IMR-90 (cell line): ENCODE measurements around the gene SERPINB1. TPM values are rescaled to one million over a fixed set of nuclear protein-coding genes. Genes with fewer than 3 reads are reported as not detected.

Experiments used
- ATAC-seq: fragments of 200-7000 bp; cut with Tn5 transposase; 2 replicates; pipeline ENCODE4 v1.9.1; 2020; ENCODE audit warnings: low read depth, mild to moderate bottlenecking, moderate library complexity
- BruUV-seq: library from RNA; stranded (reverse); fragments of 400-500 nt; replicated peaks from 2 replicates; lab custom pipeline; 2021; lab: Mats Ljungman, UMichigan
- CTCF ChIA-PET: fragments of 300-600 bp; formaldehyde crosslinking; extraction: SDS; loops from one replicate; lab custom pipeline; 2021; ENCODE audit warnings: antibody characterized with exemption; lab: Yijun Ruan, JAX
- POLR2A ChIA-PET: fragments of 300-600 bp; sonication (Branson Sonifier 250); formaldehyde crosslinking; loops from one replicate; lab custom pipeline; 2022; ENCODE audit warnings: antibody characterized with exemption; ENCODE audit not compliant: unreplicated experiment; lab: Charles Lee
- DNase-seq: peaks from one replicate; pipeline ENCODE4 v3.0.0; 2013
- H2AFZ ChIP-seq: replicated peaks from 2 replicates; pipeline ENCODE3; 2013; ENCODE audit warnings: low read length, mild to moderate bottlenecking; ENCODE audit not compliant: poor library complexity
- H2AK5ac ChIP-seq: 2 replicates; pipeline ENCODE4 v1.6.1; 2013; ENCODE audit warnings: low read depth, low read length, inconsistent platforms
- H2AK9ac ChIP-seq: replicated peaks from 2 replicates; pipeline ENCODE3; 2013; ENCODE audit warnings: mild to moderate bottlenecking, low read depth, low read length, moderate library complexity; ENCODE audit not compliant: poor library complexity
- H2BK120ac ChIP-seq: 2 replicates; pipeline ENCODE4 v1.6.1; 2013; ENCODE audit warnings: low read depth, low read length, inconsistent platforms
- H2BK15ac ChIP-seq: 3 replicates; pipeline ENCODE4 v1.6.1; 2013; ENCODE audit warnings: low read depth, low read length, inconsistent platforms
- H2BK20ac ChIP-seq: 2 replicates; pipeline ENCODE4 v1.6.1; 2013; ENCODE audit warnings: low read depth, mild to moderate bottlenecking, inconsistent platforms, low read length, moderate library complexity
- H2BK5ac ChIP-seq: 2 replicates; pipeline ENCODE4 v1.6.1; 2013; ENCODE audit warnings: mild to moderate bottlenecking, low read depth, low read length, inconsistent platforms; ENCODE audit not compliant: poor library complexity, severe bottlenecking
- H3K14ac ChIP-seq: replicated peaks from 2 replicates; pipeline ENCODE4 v1.6.1; 2013; ENCODE audit warnings: low read depth, low read length, inconsistent platforms
- H3K18ac ChIP-seq: 2 replicates; pipeline ENCODE4 v1.6.1; 2013; ENCODE audit warnings: low read depth, low read length, control low read depth
- H3K23ac ChIP-seq: 2 replicates; pipeline ENCODE4 v1.6.1; 2013; ENCODE audit warnings: low read depth, low read length, inconsistent platforms
- H3K27ac ChIP-seq: 2 replicates; pipeline ENCODE4 v1.5.1; 2013; ENCODE audit warnings: mild to moderate bottlenecking, control low read depth, low read length; ENCODE audit not compliant: insufficient read depth
- H3K27me3 ChIP-seq: 2 replicates; pipeline ENCODE4 v1.6.1; 2013; ENCODE audit warnings: low read length; ENCODE audit not compliant: control insufficient read depth, insufficient read depth
- H3K36me3 ChIP-seq: 2 replicates; pipeline ENCODE4 v1.6.1; 2013; ENCODE audit warnings: low read length, mixed read lengths; ENCODE audit not compliant: control insufficient read depth, insufficient read depth
- H3K4ac ChIP-seq: 2 replicates; pipeline ENCODE4 v1.6.1; 2013; ENCODE audit warnings: low read depth, low read length, inconsistent platforms
- H3K4me1 ChIP-seq: 2 replicates; pipeline ENCODE4 v1.6.1; 2013; ENCODE audit warnings: low read length, mixed read lengths; ENCODE audit not compliant: control insufficient read depth, insufficient read depth
- H3K4me2 ChIP-seq: 2 replicates; pipeline ENCODE4 v1.6.1; 2013; ENCODE audit warnings: low read depth, mild to moderate bottlenecking, control low read depth, low read length, moderate library complexity
- H3K4me3 ChIP-seq: 2 replicates; pipeline ENCODE4 v1.5.1; 2013; ENCODE audit warnings: low read depth, mild to moderate bottlenecking, control low read depth, low read length, moderate library complexity; ENCODE audit not compliant: insufficient read depth
- H3K56ac ChIP-seq: 2 replicates; pipeline ENCODE4 v1.6.1; 2013; ENCODE audit warnings: low read length, inconsistent platforms; ENCODE audit not compliant: insufficient read depth; ENCODE audit errors: extremely low read depth
- H3K79me1 ChIP-seq, 2 experiments: 2 replicates each; pipeline ENCODE4 v1.6.1; 2013; ENCODE audit warnings: low read length in 2 of 2, inconsistent platforms in 1 of 2, low read depth in 1 of 2
- H3K9ac ChIP-seq: 2 replicates; pipeline ENCODE4 v1.6.1; 2013; ENCODE audit warnings: low read depth, low read length, control low read depth
- H3K9me1 ChIP-seq: 2 replicates; pipeline ENCODE4 v1.6.1; 2013; ENCODE audit warnings: low read length, inconsistent platforms; ENCODE audit not compliant: insufficient read depth
- H3K9me3 ChIP-seq: 2 replicates; pipeline ENCODE4 v1.6.1; 2013; ENCODE audit warnings: low read length; ENCODE audit not compliant: control insufficient read depth, insufficient read depth
- H4K20me1 ChIP-seq: 2 replicates; pipeline ENCODE4 v1.6.1; 2013; ENCODE audit warnings: low read length, inconsistent platforms; ENCODE audit not compliant: insufficient read depth
- H4K5ac ChIP-seq: 2 replicates; pipeline ENCODE4 v1.6.1; 2013; ENCODE audit warnings: mild to moderate bottlenecking, low read depth, low read length, control low read depth
- H4K8ac ChIP-seq, 2 experiments: 2 replicates each; pipeline ENCODE4 v1.6.1; 2013; ENCODE audit warnings: low read depth in 2 of 2, low read length in 2 of 2, control low read depth in 1 of 2, inconsistent platforms in 1 of 2
- H4K91ac ChIP-seq: 2 replicates; pipeline ENCODE4 v1.6.1; 2013; ENCODE audit warnings: low read depth, low read length, inconsistent platforms; ENCODE audit not compliant: insufficient read depth
- CEBPB ChIP-seq: IDR thresholded peaks from 2 replicates; pipeline ENCODE4 v1.6.1; 2012; ENCODE audit warnings: low read depth, low read length, improper control_type of control experiment
- CHD1 ChIP-seq: IDR thresholded peaks from 2 replicates; pipeline ENCODE4 v1.6.1; 2012; ENCODE audit warnings: low read depth, low read length, improper control_type of control experiment
- CTCF ChIP-seq: conservative IDR thresholded peaks from 2 replicates; pipeline ENCODE4 v1.5.1; 2012; ENCODE audit warnings: mild to moderate bottlenecking, low read depth, low read length, improper control_type of control experiment
- ELK1 ChIP-seq: fragments of 150-350 bp; IDR thresholded peaks from 2 replicates; pipeline ENCODE4 v1.6.1; 2016; ENCODE audit warnings: low read depth, mild to moderate bottlenecking, low read length, moderate library complexity, borderline replicate concordance
- FOS ChIP-seq: fragments of 150-350 bp; IDR thresholded peaks from 2 replicates; pipeline ENCODE4 v1.6.1; 2016; ENCODE audit warnings: low read depth, low read length
- MAFK ChIP-seq: IDR thresholded peaks from 2 replicates; pipeline ENCODE4 v1.6.1; 2012; ENCODE audit warnings: low read depth, low read length, improper control_type of control experiment
- MXI1 ChIP-seq: IDR thresholded peaks from 2 replicates; pipeline ENCODE4 v1.6.1; 2012; ENCODE audit warnings: low read depth, mild to moderate bottlenecking, low read length, moderate library complexity, borderline replicate concordance
- NFE2L2 ChIP-seq: fragments of 150-350 bp; IDR thresholded peaks from 2 replicates; pipeline ENCODE4 v1.6.1; 2016; ENCODE audit warnings: low read depth, mild to moderate bottlenecking, low read length
- POLR2A ChIP-seq: IDR thresholded peaks from 2 replicates; pipeline ENCODE4 v1.6.1; 2012; ENCODE audit warnings: mild to moderate bottlenecking, low read depth, low read length
- RAD21 ChIP-seq: IDR thresholded peaks from 2 replicates; pipeline ENCODE4 v1.6.1; 2012; ENCODE audit warnings: low read length, improper control_type of control experiment
- RCOR1 ChIP-seq: IDR thresholded peaks from 2 replicates; pipeline ENCODE4 v1.6.1; 2012; ENCODE audit warnings: mild to moderate bottlenecking, low read length, improper control_type of control experiment; ENCODE audit not compliant: insufficient replicate concordance
- SMC3 ChIP-seq: fragments of 150-350 bp; IDR thresholded peaks from 2 replicates; pipeline ENCODE4 v1.6.1; 2016; ENCODE audit warnings: low read depth, mild to moderate bottlenecking, antibody characterized with exemption, low read length, moderate library complexity
- USF2 ChIP-seq: fragments of 150-350 bp; IDR thresholded peaks from 2 replicates; pipeline ENCODE4 v1.6.1; 2017; ENCODE audit warnings: mild to moderate bottlenecking, antibody characterized with exemption, low read length, low read depth
- WGBS, 2 experiments: methylation state at CpG; one replicate each; pipeline versions ENCODE4 v1.1.5 to v1.1.7; 2013; ENCODE audit warnings: missing lambda C conversion rate in 2 of 2; ENCODE audit not compliant: insufficient read length in 1 of 2; ENCODE audit errors: extremely low coverage in 2 of 2; 5-methylcytosine and 5-hydroxymethylcytosine counted together
- dilution Hi-C: fragments of 300-500 bp; cut with HindIII; formaldehyde crosslinking; loops from one replicate; pipeline ENCODE4 v1.14.3; 2018; ENCODE audit warnings: low sequenced_read_pairs; ENCODE audit not compliant: unreplicated experiment
- in situ Hi-C: fragments of 300-500 bp; cut with MboI; formaldehyde crosslinking; loops from 3 replicates; pipeline ENCODE4 v1.14.3; 2019; ENCODE audit warnings: low sequenced_read_pairs, inconsistent platforms, mixed read lengths
- intact Hi-C: fragments of 100-400 bp; cut with micrococcal nuclease; formaldehyde crosslinking; loops from 2 replicates; pipeline ENCODE4 v1.10.0; 2022
- polyA plus RNA-seq, 3 experiments: library from polyadenylated mRNA; depleted of rRNA; stranded (reverse); fragments of >200 nt; gene quantifications; 2 replicates each; pipeline ENCODE4 v1.2.3, GENCODE V29; 2012; ENCODE audit warnings: low replicate concordance in 1 of 3
- total RNA-seq: library from RNA; depleted of rRNA; stranded (reverse); fragments of >200 nt; gene quantifications from 2 replicates; pipeline ENCODE4 v1.2.3, GENCODE V29; 2012

The SERPINB1 gene
- total and polyA plus RNA-seq, 2 of the 4 experiments (the other 2 are of a cell fraction) = 6.1 to 9.1 TPM

- ATAC-seq = peak; percentile 38; the same call in 1 of the 2 replicates
- no peak overlapping the region for H3K9ac ChIP-seq
Measured at GRCh38 chr6:2877057-2877882, 35.6 kb upstream of the SERPINB1 start.

More at GRCh38 chr6:2877057-2877882, 35.6 kb upstream of the SERPINB1 start:
- intact Hi-C loops = no loop called here
- TF ChIP-seq CTCF (no peak), POLR2A (no peak), FOS (peak; percentile 31; the same call in 1 of the 2 replicates), CHD1 (no peak), RCOR1 (no peak), MAFK (no peak), MXI1 (no peak), NFE2L2 (peak; percentile 66), SMC3 (no peak), CEBPB (peak; percentile 73), ELK1 (no peak), USF2 (no peak), RAD21 (no peak)
- H3K14ac ChIP-seq = peak overlapping the region; percentile 56; the same call in 1 of the 2 replicates
- POLR2A ChIA-PET = interaction anchor here (1.2 kb wide), 1 partner anchor 36 kb away, joined by 3 read pairs; the partner anchor contains the start of gene SERPINB1
- CTCF ChIA-PET = interaction anchor here (0.6 to 1.0 kb wide), 3 partner anchors 11 to 38 kb away, joined by 3 to 4 read pairs (median 3); no protein-coding TSS in a partner anchor
- no peak overlapping the region for H3K4me3 ChIP-seq
- H2BK120ac ChIP-seq = peak overlapping the region; percentile 32; the same call in 1 of the 2 replicates
- no peak overlapping the region for H2BK20ac ChIP-seq
- DNase-seq = peak; percentile 57
- H2BK15ac ChIP-seq = no peak overlapping the region
- no peaks in the 10 kb centered on the region for H3K79me1 ChIP-seq
- in situ Hi-C loops = no loop called here
- peak overlapping the region in 1 of 2 experiments; percentile 61; a peak in 1 of 4 replicates for H4K8ac ChIP-seq
- H4K91ac ChIP-seq = peak overlapping the region; percentile 19; the same call in 1 of the 2 replicates
- H4K20me1 ChIP-seq = no peaks in the 10 kb centered on the region
- no peak overlapping the region for H2BK5ac ChIP-seq
- no peak overlapping the region for H3K23ac ChIP-seq
- H3K4me1 ChIP-seq = peaks cover 19% of the 10 kb centered on the region
- no peaks in the 10 kb centered on the region for H3K36me3 ChIP-seq
- H3K9me3 ChIP-seq = no peaks in the 10 kb centered on the region
- dilution Hi-C loops = no loop called here
- H2AK5ac ChIP-seq = 0 out of 2 replicates have a peak overlapping the region, but pooled peaks have one; percentile 9
- no peaks in the 10 kb centered on the region for H3K27me3 ChIP-seq
- H3K56ac ChIP-seq = no peak overlapping the region
- WGBS, 2 experiments = 80% methylated on average over 2 of the region's 13 CpGs; no CpG with 5 or more reads in 1 of the 2 experiments
- H2AFZ ChIP-seq = no peak overlapping the region
- no peak overlapping the region for H2AK9ac ChIP-seq
- H4K5ac ChIP-seq = peak overlapping the region; percentile 2; the same call in 1 of the 2 replicates
- BruUV-seq = no TSS peak
- peak overlapping the region; percentile 14 for H3K4ac ChIP-seq
- 0 out of 2 replicates have a peak overlapping the region, but pooled peaks have one; percentile 4 for H3K27ac ChIP-seq
- peak overlapping the region; percentile 29; the same call in 1 of the 2 replicates for H3K4me2 ChIP-seq
- no peaks in the 10 kb centered on the region for H3K9me1 ChIP-seq
- no peak overlapping the region; the same call in 1 of the 2 replicates for H3K18ac ChIP-seq
